ENCODE measurements around the gene ABHD14A.
"Not testable (repeated sequence)": the region's sequence is repeated elsewhere in the genome, so short reads cannot be mapped to it uniquely, and the experiment has no call there.

Gene ABHD14A

GRCh38 chr3:51974963-51975851 is at the start of gene ABHD14A:
ABHD14A (plus strand) TSS chr3:51975064; CDS start chr3:51975136, 72 bp downstream.
- no peaks in the 10 kb centered on the region for H3K36me3 ChIP-seq
- no peaks in the 10 kb centered on the region for H3K9me3 ChIP-seq
- H3K4me1 ChIP-seq (ENCODE audit: control insufficient read depth in 1 of 2, insufficient read depth in 1 of 2, low read depth in 1 of 2, low read length in 1 of 2) = peaks cover 26 to 27% of the 10 kb centered on the region in 2 experiments
- no peak for TF ChIP-seq CTCF (IDR thresholded peaks at IDR 0.05)
- peaks cover 9% of the 10 kb centered on the region for H3K27me3 ChIP-seq
- H3K27ac ChIP-seq = peak within 1 kb of the TSS; percentile 45
- H3K4me3 ChIP-seq (ENCODE audit: low read depth in 1 of 2, low read length in 1 of 2) = peak within 1 kb of the TSS; percentile 76

GRCh38 chr3:51927061-51927977 is 47.5 kb upstream of the ABHD14A start:
- no peaks in the 10 kb centered on the region for H3K9me3 ChIP-seq
- H3K4me3 ChIP-seq (ENCODE audit: low read depth in 1 of 2, low read length in 1 of 2) = no peak overlapping the region
- no peaks in the 10 kb centered on the region for H3K36me3 ChIP-seq
- H3K27ac ChIP-seq = no peak overlapping the region
- no peaks in the 10 kb centered on the region for H3K4me1 ChIP-seq (ENCODE audit: control insufficient read depth in 1 of 2, insufficient read depth in 1 of 2, low read depth in 1 of 2, low read length in 1 of 2)
- peaks cover 5% of the 10 kb centered on the region for H3K27me3 ChIP-seq
- no peak for TF ChIP-seq CTCF (IDR thresholded peaks at IDR 0.05)

GRCh38 chr3:51928438-51928837 is 46.4 kb upstream of the ABHD14A start:
- Histone ChIP-seq H3K4me1 (ENCODE audit: control insufficient read depth in 1 of 2, insufficient read depth in 1 of 2, low read depth in 1 of 2, low read length in 1 of 2) (no peaks in the 10 kb centered on the region), H3K27ac (no peak overlapping the region), H3K27me3 (peaks cover 5% of the 10 kb centered on the region), H3K9me3 (no peaks in the 10 kb centered on the region), H3K36me3 (no peaks in the 10 kb centered on the region), H3K4me3 (ENCODE audit: low read depth in 1 of 2, low read length in 1 of 2) (no peak overlapping the region)
- no peak for TF ChIP-seq CTCF (IDR thresholded peaks at IDR 0.05)

GRCh38 chr3:51928981-51929380 is 45.9 kb upstream of the ABHD14A start:
- H3K36me3 ChIP-seq; H3K4me3 ChIP-seq (ENCODE audit: low read depth in 1 of 2, low read length in 1 of 2); H3K27ac ChIP-seq; H3K9me3 ChIP-seq; H3K4me1 ChIP-seq (ENCODE audit: control insufficient read depth in 1 of 2, insufficient read depth in 1 of 2, low read depth in 1 of 2, low read length in 1 of 2); H3K27me3 ChIP-seq: not testable (repeated sequence)

- H3K27me3 ChIP-seq = peaks cover 5% of the 10 kb centered on the region
- no peaks in the 10 kb centered on the region for H3K4me1 ChIP-seq (ENCODE audit: control insufficient read depth in 1 of 2, insufficient read depth in 1 of 2, low read depth in 1 of 2, low read length in 1 of 2)
- no peaks in the 10 kb centered on the region for H3K9me3 ChIP-seq
- H3K36me3 ChIP-seq = no peaks in the 10 kb centered on the region
- no peak for TF ChIP-seq CTCF (IDR thresholded peaks at IDR 0.05)
- H3K4me3 ChIP-seq (ENCODE audit: low read depth in 1 of 2, low read length in 1 of 2) = no peak overlapping the region
- H3K27ac ChIP-seq = no peak overlapping the region
These were observed 45.4 kb upstream of the ABHD14A start for GRCh38 chr3:51929420-51930003.
